DOHH2 (cell line): ENCODE results near the gene DCT.

ENCODE experiments used
- CTCF ChIP-seq: fragments of 200-600 bp; sonication (generic); IDR thresholded peaks from one replicate; pipeline ENCODE4 v1.5.1; 2014; ENCODE audit warnings: antibody characterized with exemption, mild to moderate bottlenecking, low read depth, low read length; ENCODE audit not compliant: poor library complexity, severe bottlenecking
- EZH2phosphoT487 ChIP-seq: fragments of 200-600 bp; sonication (generic); IDR thresholded peaks from 2 replicates; pipeline ENCODE4 v1.6.1; 2017; ENCODE audit warnings: borderline replicate concordance, mild to moderate bottlenecking, antibody characterized with exemption, low read length, moderate library complexity, mixed read lengths

- TF ChIP-seq CTCF = no peak
- no peak for TF ChIP-seq EZH2phosphoT487
These were observed 65.9 kb downstream of the DCT start for GRCh38 chr13:94413598-94413944.
